ENCODE data around the gene PAM16. TPM values are rescaled to one million over a fixed set of nuclear protein-coding genes. Genes with fewer than 3 reads are reported as not detected.
"Not testable (repeated sequence)": the region's sequence is repeated elsewhere in the genome, so short reads cannot be mapped to it uniquely, and the experiment has no call there.

PAM16 gene
- total RNA-seq, 2 experiments from 2014 or later = 67.8 to 71.3 TPM

GRCh38 chr16:4342866-4343744 lies 8.0 kb downstream of the PAM16 start:
- no peaks in the 10 kb centered on the region for H3K9me3 Mint-ChIP-seq
- DNase-seq = no peak
- H3K4me1 Mint-ChIP-seq (ENCODE audit: low read depth) = peaks cover 22% of the 10 kb centered on the region
- peaks cover 4% of the 10 kb centered on the region for H3K36me3 Mint-ChIP-seq (ENCODE audit: low read depth)
- no peak overlapping the region for H3K4me3 Mint-ChIP-seq
- intact Hi-C loops (cut with micrococcal nuclease) = no loop called here
- no peak overlapping the region for H3K27ac Mint-ChIP-seq
- no peaks in the 10 kb centered on the region for H3K27me3 Mint-ChIP-seq (ENCODE audit: low read depth)
- CTCF ChIA-PET = interaction anchor here (0.9 to 1.3 kb wide), 2 partner anchors 59 to 60 kb away, joined by 3 to 5 read pairs; no protein-coding TSS in a partner anchor

GRCh38 chr16:4341250-4341649 lies 9.9 kb downstream of the PAM16 start:
- intact Hi-C loops (cut with micrococcal nuclease) = no loop called here
- no peak overlapping the region for H3K4me3 Mint-ChIP-seq
- DNase-seq = no peak
- no peaks in the 10 kb centered on the region for H3K9me3 Mint-ChIP-seq
- no peaks in the 10 kb centered on the region for H3K27me3 Mint-ChIP-seq (ENCODE audit: low read depth)
- CTCF ChIA-PET = interaction anchor here (0.7 to 1.2 kb wide), 3 partner anchors 9 to 52 kb away, joined by 3 to 4 read pairs (median 4); no protein-coding TSS in a partner anchor
- peaks cover 4% of the 10 kb centered on the region for H3K36me3 Mint-ChIP-seq (ENCODE audit: low read depth)
- H3K4me1 Mint-ChIP-seq (ENCODE audit: low read depth) = peaks cover 7% of the 10 kb centered on the region
- no peak overlapping the region for H3K27ac Mint-ChIP-seq

- Mint-ChIP-seq H3K36me3 (ENCODE audit: low read depth) (peaks cover 4% of the 10 kb centered on the region), H3K4me1 (ENCODE audit: low read depth) (peaks cover 5% of the 10 kb centered on the region), H3K9me3 (no peaks in the 10 kb centered on the region), H3K4me3 (no peak overlapping the region), H3K27me3 (ENCODE audit: low read depth) (no peaks in the 10 kb centered on the region), H3K27ac (no peak overlapping the region)
- CTCF ChIA-PET = interaction anchor here (0.7 kb wide), 1 partner anchor 50 kb away, joined by 3 read pairs; no protein-coding TSS in a partner anchor
- intact Hi-C loops (cut with micrococcal nuclease) = no loop called here
- DNase-seq = no peak
Observed at GRCh38 chr16:4340443-4340842, 10.7 kb downstream of the PAM16 start.

GRCh38 chr16:4339909-4340308 lies 11.2 kb downstream of the PAM16 start:
- DNase-seq = no peak
- H3K27ac Mint-ChIP-seq = no peak overlapping the region
- peaks cover 5% of the 10 kb centered on the region for H3K4me1 Mint-ChIP-seq (ENCODE audit: low read depth)
- intact Hi-C loops (cut with micrococcal nuclease) = no loop called here
- H3K9me3 Mint-ChIP-seq = no peaks in the 10 kb centered on the region
- H3K4me3 Mint-ChIP-seq = no peak overlapping the region
- H3K27me3 Mint-ChIP-seq (ENCODE audit: low read depth) = no peaks in the 10 kb centered on the region
- peaks cover 4% of the 10 kb centered on the region for H3K36me3 Mint-ChIP-seq (ENCODE audit: low read depth)
- CTCF ChIA-PET = no interaction called here

GRCh38 chr16:4339455-4339854 lies 11.7 kb downstream of the PAM16 start:
- no peak overlapping the region for H3K4me3 Mint-ChIP-seq
- peaks cover 2% of the 10 kb centered on the region for H3K36me3 Mint-ChIP-seq (ENCODE audit: low read depth)
- intact Hi-C loops (cut with micrococcal nuclease) = no loop called here
- CTCF ChIA-PET = no interaction called here
- H3K9me3 Mint-ChIP-seq = no peaks in the 10 kb centered on the region
- no peak overlapping the region for H3K27ac Mint-ChIP-seq
- H3K4me1 Mint-ChIP-seq (ENCODE audit: low read depth) = peaks cover 5% of the 10 kb centered on the region
- no peak for DNase-seq
- no peaks in the 10 kb centered on the region for H3K27me3 Mint-ChIP-seq (ENCODE audit: low read depth)

GRCh38 chr16:4338712-4339299 lies 12.3 kb downstream of the PAM16 start:
- no peak overlapping the region for H3K27ac Mint-ChIP-seq
- no peak for DNase-seq
- H3K9me3 Mint-ChIP-seq = no peaks in the 10 kb centered on the region
- intact Hi-C loops (cut with micrococcal nuclease) = no loop called here
- no peaks in the 10 kb centered on the region for H3K27me3 Mint-ChIP-seq (ENCODE audit: low read depth)
- CTCF ChIA-PET = no interaction called here
- H3K4me1 Mint-ChIP-seq (ENCODE audit: low read depth) = peaks cover 4% of the 10 kb centered on the region
- peaks cover 2% of the 10 kb centered on the region for H3K36me3 Mint-ChIP-seq (ENCODE audit: low read depth)
- no peak overlapping the region for H3K4me3 Mint-ChIP-seq

GRCh38 chr16:4338125-4338582 lies 13.0 kb downstream of the PAM16 start:
- Mint-ChIP-seq H3K36me3 (ENCODE audit: low read depth) (peaks cover 2% of the 10 kb centered on the region), H3K4me1 (ENCODE audit: low read depth) (no peaks in the 10 kb centered on the region), H3K9me3 (no peaks in the 10 kb centered on the region), H3K27ac (no peak overlapping the region), H3K27me3 (ENCODE audit: low read depth) (no peaks in the 10 kb centered on the region), H3K4me3 (no peak overlapping the region)
- CTCF ChIA-PET = interaction anchor here (1.2 kb wide), 1 partner anchor 49 kb away, joined by 3 read pairs; no protein-coding TSS in a partner anchor
- DNase-seq = no peak
- intact Hi-C loops (cut with micrococcal nuclease) = no loop called here

- Mint-ChIP-seq H3K9me3 (no peaks in the 10 kb centered on the region), H3K27me3 (ENCODE audit: low read depth) (no peaks in the 10 kb centered on the region), H3K36me3 (ENCODE audit: low read depth) (peaks cover 2% of the 10 kb centered on the region), H3K27ac (no peak overlapping the region), H3K4me1 (ENCODE audit: low read depth) (no peaks in the 10 kb centered on the region), H3K4me3 (no peak overlapping the region)
- intact Hi-C loops (cut with micrococcal nuclease) = no loop called here
- no peak for DNase-seq
- CTCF ChIA-PET = interaction anchor here (1.2 kb wide), 1 partner anchor 49 kb away, joined by 3 read pairs; no protein-coding TSS in a partner anchor
Observed at GRCh38 chr16:4337540-4338088, 13.5 kb downstream of the PAM16 start.

- intact Hi-C loops (cut with micrococcal nuclease) = no loop called here
- H3K9me3 Mint-ChIP-seq = no peaks in the 10 kb centered on the region
- peaks cover 2% of the 10 kb centered on the region for H3K36me3 Mint-ChIP-seq (ENCODE audit: low read depth)
- no peaks in the 10 kb centered on the region for H3K27me3 Mint-ChIP-seq (ENCODE audit: low read depth)
- H3K4me1 Mint-ChIP-seq (ENCODE audit: low read depth) = no peaks in the 10 kb centered on the region
- DNase-seq = no peak
- H3K4me3 Mint-ChIP-seq = no peak overlapping the region
- CTCF ChIA-PET = interaction anchor here (1.2 kb wide), 1 partner anchor 48 kb away, joined by 3 read pairs; no protein-coding TSS in a partner anchor
- H3K27ac Mint-ChIP-seq = no peak overlapping the region
Observed at GRCh38 chr16:4336701-4337539, 14.2 kb downstream of the PAM16 start.

- Mint-ChIP-seq H3K9me3 (no peaks in the 10 kb centered on the region), H3K36me3 (ENCODE audit: low read depth) (peaks cover 2% of the 10 kb centered on the region), H3K27me3 (ENCODE audit: low read depth) (no peaks in the 10 kb centered on the region), H3K27ac (no peak overlapping the region), H3K4me3 (no peak overlapping the region), H3K4me1 (ENCODE audit: low read depth) (no peaks in the 10 kb centered on the region)
- intact Hi-C loops (cut with micrococcal nuclease) = no loop called here
- no peak for DNase-seq
- CTCF ChIA-PET = interaction anchor here (0.6 to 9.2 kb wide), 3 partner anchors 11 to 45 kb away, joined by 3 to 80 read pairs (median 3); no protein-coding TSS in a partner anchor
Observed at GRCh38 chr16:4334724-4335495, 16.2 kb downstream of the PAM16 start.

GRCh38 chr16:4333714-4334113 lies 17.4 kb downstream of the PAM16 start:
- H3K9me3 Mint-ChIP-seq; H3K27me3 Mint-ChIP-seq (ENCODE audit: low read depth); H3K27ac Mint-ChIP-seq; intact Hi-C loops (cut with micrococcal nuclease); H3K36me3 Mint-ChIP-seq (ENCODE audit: low read depth); H3K4me3 Mint-ChIP-seq; H3K4me1 Mint-ChIP-seq (ENCODE audit: low read depth); DNase-seq: not testable (repeated sequence)
- CTCF ChIA-PET = interaction anchor here (0.9 to 9.2 kb wide), 2 partner anchors 44 to 72 kb away, joined by 3 to 80 read pairs; no protein-coding TSS in a partner anchor

All from activated naive CD4-positive, alpha-beta T cell treated with anti-CD3 and anti-CD28 coated beads for 36 hours (primary cell).